ENCODE measurements around the gene SCAF8. TPM values are rescaled to one million over a fixed set of nuclear protein-coding genes. Genes with fewer than 3 reads are reported as not detected.
"Not testable (repeated sequence)": the region's sequence is repeated elsewhere in the genome, so short reads cannot be mapped to it uniquely, and the experiment has no call there.

SCAF8 gene
- polyA plus RNA-seq, 3 donors = 53.9 to 65.8 (median 57.9) TPM

DNA sequence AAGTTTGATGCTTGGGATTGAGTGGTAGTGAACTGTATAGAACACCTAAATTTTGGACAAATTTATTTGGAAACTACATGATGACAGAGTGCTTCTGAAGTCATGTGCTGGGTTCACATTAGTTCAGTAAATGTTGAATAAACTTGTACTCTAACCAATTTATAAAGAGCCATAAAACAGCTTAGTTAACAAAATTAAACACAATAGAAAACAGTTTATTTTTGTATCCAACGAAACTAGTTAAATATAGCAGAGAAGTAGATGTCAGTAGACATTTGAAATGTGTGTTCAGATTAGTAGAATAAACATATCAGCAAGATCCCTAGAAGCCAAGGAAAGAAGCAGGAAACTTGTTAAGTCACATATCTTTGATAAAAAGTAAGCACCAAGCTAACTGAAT is 32.1 kb downstream of the SCAF8 start:
- DNase-seq (ENCODE audit: extremely low read depth in 1 of 11, low read depth in 9 of 11, low spot score in 4 of 11) = no peak

DNA sequence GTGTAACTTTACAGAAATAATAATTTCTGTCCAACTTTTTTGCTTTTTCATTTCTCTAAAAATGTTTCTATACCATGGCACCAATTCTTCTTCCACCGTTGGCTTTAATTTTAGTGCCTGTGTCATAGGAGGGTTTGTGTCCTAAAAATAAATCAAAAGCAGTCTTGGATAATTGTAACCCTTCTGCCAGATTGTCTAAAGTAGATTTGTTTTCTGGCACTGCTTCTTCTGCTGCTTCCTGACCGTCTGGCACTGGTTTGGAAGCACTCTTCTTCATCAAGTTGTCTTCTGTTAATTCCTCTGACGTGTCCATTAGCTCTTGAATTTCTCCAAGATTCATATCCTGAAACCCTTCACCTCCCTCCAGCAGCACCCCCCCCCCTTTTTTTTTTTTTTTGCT is 33.1 kb downstream of the SCAF8 start:
- no peak for DNase-seq (ENCODE audit: extremely low read depth in 1 of 11, low read depth in 9 of 11, low spot score in 4 of 11)

GRCh38 chr6:154767003-154767723 is 33.9 kb downstream of the SCAF8 start:
- no peak for DNase-seq (ENCODE audit: extremely low read depth in 1 of 11, low read depth in 9 of 11, low spot score in 4 of 11)

DNA sequence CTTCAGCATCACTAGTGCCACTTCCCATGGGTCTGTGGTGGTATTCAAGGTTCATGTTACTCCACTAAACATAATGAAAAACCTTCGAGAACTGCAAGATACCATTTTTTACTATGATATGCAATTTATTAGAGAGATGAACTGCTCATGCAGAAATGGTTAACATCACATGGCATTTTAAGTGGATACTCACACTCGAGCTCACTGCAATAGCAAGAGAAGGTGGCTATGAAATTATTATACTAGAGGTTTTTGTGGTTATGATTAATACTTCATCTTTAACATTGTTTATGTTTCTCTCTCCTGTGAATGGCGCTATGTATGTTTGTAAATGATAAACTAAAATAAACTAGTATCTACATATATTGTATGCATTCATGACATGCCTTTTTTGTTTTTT is 35.1 kb downstream of the SCAF8 start:
- DNase-seq (ENCODE audit: extremely low read depth in 1 of 11, low read depth in 9 of 11, low spot score in 4 of 11) = no peak

GRCh38 chr6:154773610-154774089 is 40.4 kb downstream of the SCAF8 start:
- DNase-seq (ENCODE audit: extremely low read depth in 1 of 11, low read depth in 9 of 11, low spot score in 4 of 11) = no peak

- not testable (repeated sequence) for DNase-seq (ENCODE audit: extremely low read depth in 1 of 11, low read depth in 9 of 11, low spot score in 4 of 11)
Observed at GRCh38 chr6:154779157-154779556, 45.9 kb downstream of the SCAF8 start.

DNA sequence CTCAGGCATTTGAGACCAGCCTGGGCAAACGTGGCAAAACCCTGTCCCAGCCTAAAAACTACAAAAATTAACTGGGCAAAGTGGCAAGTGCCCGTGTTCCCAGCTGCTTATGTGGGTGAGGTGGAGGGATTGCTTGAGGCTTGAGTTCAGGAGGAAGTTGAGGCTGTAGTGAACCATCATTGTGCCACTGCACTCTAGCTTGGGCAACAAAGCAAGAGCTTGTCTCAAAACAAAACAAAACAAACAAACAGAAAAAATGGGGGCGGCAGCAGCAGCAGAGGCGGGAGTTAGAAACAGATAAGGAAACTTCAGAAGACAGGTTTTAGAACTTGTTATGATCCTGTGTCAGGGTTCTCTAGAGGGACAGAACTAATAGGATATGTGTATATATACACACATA is 49.0 kb downstream of the SCAF8 start:
- DNase-seq (ENCODE audit: extremely low read depth in 1 of 11, low read depth in 9 of 11, low spot score in 4 of 11) = no peak

GRCh38 chr6:154783229-154783628 is 50.0 kb downstream of the SCAF8 start:
- no peak for DNase-seq (ENCODE audit: extremely low read depth in 1 of 11, low read depth in 9 of 11, low spot score in 4 of 11)

DNA sequence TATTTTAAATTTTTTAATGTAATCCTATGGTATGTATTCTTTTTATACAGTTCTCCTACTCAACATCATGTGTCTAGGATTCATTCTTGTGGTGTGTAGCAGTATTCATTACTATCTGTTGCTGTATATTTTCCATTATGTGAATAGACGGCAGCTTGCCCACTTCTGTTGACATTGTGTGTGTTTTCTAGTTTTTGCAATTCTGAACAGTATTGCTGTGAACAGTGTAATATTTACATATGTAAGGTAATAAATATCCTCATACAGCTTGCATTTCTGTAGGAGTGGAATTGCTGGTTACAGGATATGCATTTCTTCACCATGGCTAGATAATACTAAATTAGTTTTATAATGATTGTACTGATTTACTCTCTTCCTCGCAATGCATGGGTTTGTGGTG is 51.9 kb downstream of the SCAF8 start:
- DNase-seq (ENCODE audit: extremely low read depth in 1 of 11, low read depth in 9 of 11, low spot score in 4 of 11) = no peak

- DNase-seq (ENCODE audit: extremely low read depth in 1 of 11, low read depth in 9 of 11, low spot score in 4 of 11) = no peak
Observed at GRCh38 chr6:154786144-154786868, 53.1 kb downstream of the SCAF8 start.

GRCh38 chr6:154791556-154792317 is 58.5 kb downstream of the SCAF8 start:
- peak in 4 of 11 donors; percentile 5 to 13 (median 11) for DNase-seq (ENCODE audit: extremely low read depth in 1 of 11, low read depth in 9 of 11, low spot score in 4 of 11)

GRCh38 chr6:154792325-154792724 is 59.1 kb downstream of the SCAF8 start:
- no peak for DNase-seq (ENCODE audit: extremely low read depth in 1 of 11, low read depth in 9 of 11, low spot score in 4 of 11)

DNA sequence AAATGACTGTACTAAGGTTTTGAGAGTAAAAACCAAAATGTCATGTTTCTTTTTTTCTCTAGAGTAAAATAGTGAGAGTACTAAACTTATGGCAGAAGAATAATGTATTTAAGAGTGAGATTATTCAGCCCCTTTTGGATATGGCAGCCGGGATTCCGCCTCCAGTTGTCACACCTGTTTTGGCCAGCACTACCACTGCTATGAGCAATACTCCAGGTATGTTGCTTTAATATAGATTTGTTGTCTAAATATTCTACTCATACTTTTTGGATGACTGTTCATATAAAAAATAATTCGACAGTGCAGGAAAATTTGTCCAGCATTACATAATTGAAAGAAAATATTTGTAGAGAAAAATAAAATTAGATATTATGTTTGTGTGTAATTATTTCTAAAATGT is 59.5 kb downstream of the SCAF8 start:
- no peak for DNase-seq (ENCODE audit: extremely low read depth in 1 of 11, low read depth in 9 of 11, low spot score in 4 of 11)

- DNase-seq (ENCODE audit: extremely low read depth in 1 of 11, low read depth in 9 of 11, low spot score in 4 of 11) = no peak
Observed at GRCh38 chr6:154796484-154796883, 63.3 kb downstream of the SCAF8 start.

DNA sequence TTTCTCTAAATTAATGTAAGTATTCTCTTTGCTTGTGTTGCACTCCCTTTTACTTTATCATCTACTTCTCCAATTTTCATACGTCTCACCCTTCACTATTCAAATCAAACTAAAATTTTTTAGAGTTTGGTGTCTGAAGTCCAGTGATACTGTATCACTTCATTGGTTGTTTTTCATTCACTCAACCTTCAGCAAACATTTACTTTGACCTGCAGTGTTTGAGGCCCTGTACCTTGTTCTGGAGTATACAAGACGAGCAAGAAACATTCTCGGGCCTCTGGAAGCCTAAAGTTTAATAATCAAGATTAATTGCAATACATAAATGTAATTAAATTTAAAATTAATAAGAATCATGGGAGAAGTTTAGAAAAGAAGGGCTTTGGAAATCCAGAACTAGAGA is 64.6 kb downstream of the SCAF8 start:
- DNase-seq (ENCODE audit: extremely low read depth in 1 of 11, low read depth in 9 of 11, low spot score in 4 of 11) = no peak

GRCh38 chr6:154800338-154800737 is 67.1 kb downstream of the SCAF8 start:
- no peak for DNase-seq (ENCODE audit: extremely low read depth in 1 of 11, low read depth in 9 of 11, low spot score in 4 of 11)

DNA sequence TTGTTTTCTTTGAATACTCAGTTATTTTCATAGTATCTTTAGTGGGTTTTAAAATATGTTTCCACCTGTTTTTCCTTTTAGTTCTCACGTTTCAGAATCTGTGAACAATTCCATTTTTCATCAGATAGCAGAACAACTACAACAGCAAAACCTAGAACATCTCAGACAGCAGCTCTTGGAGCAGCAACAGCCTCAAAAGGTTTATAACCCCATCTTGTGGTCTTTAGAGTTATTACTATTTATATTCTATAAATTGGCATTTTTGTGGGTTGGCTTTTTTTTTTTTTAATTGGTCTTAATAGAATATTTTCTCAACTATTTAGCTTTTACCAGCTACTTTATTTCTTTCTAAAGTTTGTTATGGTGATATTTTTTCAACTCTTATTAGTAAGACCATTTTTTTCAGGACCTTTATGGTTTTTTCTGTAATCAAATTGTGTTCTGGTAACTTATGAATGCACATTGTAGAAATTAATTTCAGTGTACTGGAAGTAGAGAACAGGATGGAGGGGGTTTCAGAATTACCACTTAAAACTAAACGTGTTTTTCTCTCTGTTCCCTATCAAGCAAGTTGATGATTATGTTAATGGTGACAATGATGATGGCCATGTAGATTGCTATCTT is 72.2 kb downstream of the SCAF8 start:
- DNase-seq (ENCODE audit: extremely low read depth in 1 of 11, low read depth in 9 of 11, low spot score in 4 of 11) = peak in 2 of 11 donors; percentile 6 to 8

DNA sequence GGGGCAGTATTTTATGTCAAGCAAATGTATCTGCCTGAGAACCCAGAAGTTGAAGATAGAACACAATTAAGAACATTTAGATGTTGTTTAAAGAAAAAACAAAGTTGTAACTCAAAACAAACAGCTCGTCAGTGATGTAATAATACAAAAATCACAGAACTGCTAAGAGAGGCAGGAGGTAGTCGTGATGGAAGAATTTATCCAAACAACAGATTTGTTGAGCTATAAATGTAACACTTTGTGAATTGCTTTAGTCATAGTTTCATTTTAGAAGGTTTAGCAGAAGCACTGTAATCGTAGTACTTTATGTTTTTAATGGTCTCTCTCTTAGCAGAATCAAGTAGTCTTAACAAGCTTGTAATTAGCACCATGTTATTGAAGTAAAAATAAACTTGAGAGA is 73.6 kb downstream of the SCAF8 start:
- no peak for DNase-seq (ENCODE audit: extremely low read depth in 1 of 11, low read depth in 9 of 11, low spot score in 4 of 11)

DNA sequence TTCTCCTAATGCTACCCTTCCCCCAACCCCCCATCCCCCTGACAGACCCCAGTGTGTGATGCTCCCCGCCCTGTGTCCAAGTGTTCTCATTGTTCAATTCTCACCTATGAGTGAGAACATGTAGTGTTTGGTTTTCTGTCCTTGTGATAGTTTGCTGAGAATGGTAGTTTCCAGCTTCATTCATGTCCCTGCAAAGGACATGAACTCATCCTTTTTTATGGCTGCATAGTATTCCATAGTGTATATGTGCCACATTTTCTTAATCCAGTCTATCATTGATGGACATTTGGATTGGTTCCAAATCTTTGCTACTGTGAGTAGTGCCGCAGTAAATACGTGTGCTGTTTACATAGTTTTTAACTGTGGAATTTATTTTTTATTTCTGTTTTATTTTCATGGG is 78.4 kb downstream of the SCAF8 start:
- DNase-seq (ENCODE audit: extremely low read depth in 1 of 11, low read depth in 9 of 11, low spot score in 4 of 11) = not testable (repeated sequence)

Data from renal cortex interstitium (tissue), 11 donors.